Neuronal stem cell (in vitro differentiated cells): Measurements from ENCODE around the gene PTPN3.

ENCODE experiments used
- DNase-seq: peaks from one replicate; pipeline ENCODE4 v3.0.0-alpha.2; 2013; ENCODE audit warnings: low spot score
- H2AFZ ChIP-seq: one replicate; pipeline ENCODE4 v1.6.1; 2013; ENCODE audit warnings: mild to moderate bottlenecking, low read length, inconsistent platforms
- H2AK5ac ChIP-seq: 2 replicates; pipeline ENCODE4 v1.6.1; 2013; ENCODE audit warnings: low read depth, mild to moderate bottlenecking, inconsistent platforms, low read length, moderate library complexity, mixed read lengths
- H2BK120ac ChIP-seq: 2 replicates; pipeline ENCODE4 v1.6.1; 2013; ENCODE audit warnings: low read depth, mild to moderate bottlenecking, inconsistent platforms, low read length, moderate library complexity, mixed read lengths
- H2BK12ac ChIP-seq: one replicate; pipeline ENCODE4 v1.6.1; 2013; ENCODE audit warnings: low read length, inconsistent platforms
- H2BK15ac ChIP-seq: 2 replicates; pipeline ENCODE4 v1.6.1; 2013; ENCODE audit warnings: mild to moderate bottlenecking, low read length, inconsistent platforms, mixed read lengths
- H2BK5ac ChIP-seq: one replicate; pipeline ENCODE4 v1.6.1; 2013; ENCODE audit warnings: inconsistent platforms, mild to moderate bottlenecking, low read length, moderate library complexity
- H3K14ac ChIP-seq: one replicate; pipeline ENCODE4 v1.6.1; 2013; ENCODE audit warnings: low read length, inconsistent platforms
- H3K18ac ChIP-seq: 2 replicates; pipeline ENCODE4 v1.6.1; 2013; ENCODE audit warnings: low read length, inconsistent platforms
- H3K23ac ChIP-seq: 2 replicates; pipeline ENCODE4 v1.6.1; 2013; ENCODE audit warnings: low read depth, mild to moderate bottlenecking, mixed read lengths, low read length, inconsistent platforms; ENCODE audit not compliant: poor library complexity
- H3K27ac ChIP-seq: replicated peaks from 3 replicates; pipeline ENCODE4 v1.5.1; 2013; ENCODE audit warnings: low read length, inconsistent platforms
- H3K27me3 ChIP-seq, 3 experiments: 2 replicates each; pipeline ENCODE4 v1.6.1; 2013; ENCODE audit warnings: low read length in 3 of 3, mild to moderate bottlenecking in 2 of 3, inconsistent platforms in 1 of 3, low read depth in 1 of 3, mixed read lengths in 1 of 3, moderate library complexity in 1 of 3; ENCODE audit not compliant: control insufficient read depth in 3 of 3, insufficient read depth in 3 of 3
- H3K36me3 ChIP-seq, 2 donors: replicated peaks in 1 of 2; 2 replicates each; pipeline ENCODE4 v1.6.1; 2013; ENCODE audit warnings: low read length in 2 of 2; ENCODE audit not compliant: control insufficient read depth in 2 of 2, insufficient read depth in 2 of 2
- H3K4ac ChIP-seq: 2 replicates; pipeline ENCODE4 v1.6.1; 2013; ENCODE audit warnings: inconsistent platforms, mild to moderate bottlenecking, low read length, moderate library complexity
- H3K4me1 ChIP-seq, 2 donors: 1 replicate in 1 of 2; 2 replicates in 1 of 2; pipeline ENCODE4 v1.6.1; 2013; ENCODE audit warnings: low read length in 2 of 2, low read depth in 1 of 2; ENCODE audit not compliant: control insufficient read depth in 2 of 2, insufficient read depth in 1 of 2
- H3K4me2 ChIP-seq: one replicate; pipeline ENCODE4 v1.6.1; 2013; ENCODE audit warnings: mild to moderate bottlenecking, low read length, inconsistent platforms; ENCODE audit not compliant: insufficient read depth, poor library complexity, severe bottlenecking
- H3K4me3 ChIP-seq, 2 donors: 2 replicates each; pipeline ENCODE4 v1.5.1; 2013; ENCODE audit warnings: low read length in 2 of 2, mild to moderate bottlenecking in 2 of 2, inconsistent platforms in 1 of 2, moderate library complexity in 1 of 2
- H3K79me1 ChIP-seq: one replicate; pipeline ENCODE4 v1.6.1; 2013; ENCODE audit warnings: low read depth, mild to moderate bottlenecking, inconsistent platforms, low read length, moderate library complexity
- H3K9ac ChIP-seq: one replicate; pipeline ENCODE4 v1.6.1; 2013; ENCODE audit warnings: mild to moderate bottlenecking, low read depth, low read length, inconsistent platforms; ENCODE audit not compliant: poor library complexity
- H3K9me3 ChIP-seq, 2 donors: replicated peaks in 1 of 2; 2 replicates each; pipeline versions ENCODE3 to v1.6.1; 2013; ENCODE audit warnings: low read length in 2 of 2, mild to moderate bottlenecking in 2 of 2, inconsistent platforms in 1 of 2, low read depth in 1 of 2, mixed read lengths in 1 of 2, moderate library complexity in 1 of 2; ENCODE audit not compliant: control insufficient read depth in 2 of 2, insufficient read depth in 1 of 2
- H4K8ac ChIP-seq: one replicate; pipeline ENCODE4 v1.6.1; 2013; ENCODE audit warnings: low read depth, mild to moderate bottlenecking, inconsistent platforms, low read length, moderate library complexity
- H4K91ac ChIP-seq: one replicate; pipeline ENCODE4 v1.6.1; 2013; ENCODE audit warnings: low read length, low read depth, mild to moderate bottlenecking, inconsistent platforms; ENCODE audit not compliant: poor library complexity
- WGBS, 2 donors: extraction: QIAGEN DNeasy Blood & Tissue Kit; methylation state at CpG; one replicate each; pipeline ENCODE4 v1.1.7; 2013; ENCODE audit warnings: missing lambda C conversion rate in 2 of 2, mixed read lengths in 1 of 2; ENCODE audit not compliant: insufficient read length in 2 of 2, insufficient replicate concordance in 1 of 2; ENCODE audit errors: extremely low coverage in 2 of 2; 5-methylcytosine and 5-hydroxymethylcytosine counted together

PTPN3 gene

GRCh38 chr9:109538346-109538745 lies 40.2 kb upstream of the PTPN3 start:
- H2AK5ac ChIP-seq, result no peak overlapping the region
- H3K14ac ChIP-seq, result no peak overlapping the region
- no peaks in the 10 kb centered on the region for H3K4me1 ChIP-seq
- peaks cover 0 to 3% of the 10 kb centered on the region in 2 donors for H3K9me3 ChIP-seq
- no peak overlapping the region for H2BK12ac ChIP-seq
- no peak overlapping the region for H2BK15ac ChIP-seq
- no peak overlapping the region for H2BK5ac ChIP-seq
- no peak overlapping the region for H3K27ac ChIP-seq
- H2BK120ac ChIP-seq, result no peak overlapping the region
- no peak overlapping the region for H3K9ac ChIP-seq
- no peak overlapping the region for H3K18ac ChIP-seq
- H3K4me3 ChIP-seq, result no peak overlapping the region
- no peak overlapping the region for H3K4ac ChIP-seq
- no peaks in the 10 kb centered on the region for H3K79me1 ChIP-seq
- H3K27me3 ChIP-seq, result peaks cover 0 to 5% (median 0%) of the 10 kb centered on the region in 3 experiments
- H2AFZ ChIP-seq, result no peak overlapping the region
- H4K8ac ChIP-seq, result no peak overlapping the region
- no peak overlapping the region for H3K23ac ChIP-seq
- no peak overlapping the region for H4K91ac ChIP-seq
- WGBS, 2 donors, result no CpG with 5 or more reads among the region's 5 CpGs
- H3K36me3 ChIP-seq, result no peaks in the 10 kb centered on the region
- no peak overlapping the region for H3K4me2 ChIP-seq
- no peak for DNase-seq

DNA sequence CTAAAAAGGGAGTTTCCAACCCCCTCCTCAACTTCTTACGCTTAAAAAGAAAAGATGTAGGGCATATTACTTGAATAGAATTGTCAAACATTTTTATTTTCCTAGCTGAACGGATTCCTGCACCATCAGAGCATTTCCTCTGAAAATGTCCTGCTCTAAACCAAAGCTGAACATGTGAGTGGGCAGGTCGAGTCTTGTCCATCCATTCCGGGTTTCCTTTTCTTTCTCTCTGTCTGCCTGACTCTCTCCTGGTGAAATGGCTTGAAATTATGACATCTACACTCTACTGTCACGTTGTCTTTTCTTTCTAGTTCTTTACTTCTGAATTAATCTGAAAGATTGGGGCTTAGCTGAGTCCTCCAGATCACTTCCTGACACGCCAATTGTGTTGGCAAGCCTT lies 39.2 kb upstream of the PTPN3 start:
- no peak overlapping the region for H2BK5ac ChIP-seq
- no peak overlapping the region for H3K4me2 ChIP-seq
- H3K36me3 ChIP-seq, result no peaks in the 10 kb centered on the region
- H2BK15ac ChIP-seq, result no peak overlapping the region
- H4K91ac ChIP-seq, result no peak overlapping the region
- H3K79me1 ChIP-seq, result no peaks in the 10 kb centered on the region
- H3K4me3 ChIP-seq, result no peak overlapping the region
- H3K14ac ChIP-seq, result no peak overlapping the region
- H3K4ac ChIP-seq, result no peak overlapping the region
- H2BK12ac ChIP-seq, result no peak overlapping the region
- H2AK5ac ChIP-seq, result no peak overlapping the region
- no peaks in the 10 kb centered on the region for H3K4me1 ChIP-seq
- H2AFZ ChIP-seq, result no peak overlapping the region
- H3K9ac ChIP-seq, result no peak overlapping the region
- no peak overlapping the region for H3K27ac ChIP-seq
- WGBS, 2 donors, result no CpG with 5 or more reads among the region's 6 CpGs
- no peak overlapping the region for H3K23ac ChIP-seq
- H3K27me3 ChIP-seq, result peaks cover 0 to 5% (median 0%) of the 10 kb centered on the region in 3 experiments
- no peak overlapping the region for H3K18ac ChIP-seq
- no peak overlapping the region for H4K8ac ChIP-seq
- peaks cover 0 to 3% of the 10 kb centered on the region in 2 donors for H3K9me3 ChIP-seq
- no peak for DNase-seq
- H2BK120ac ChIP-seq, result no peak overlapping the region

DNA sequence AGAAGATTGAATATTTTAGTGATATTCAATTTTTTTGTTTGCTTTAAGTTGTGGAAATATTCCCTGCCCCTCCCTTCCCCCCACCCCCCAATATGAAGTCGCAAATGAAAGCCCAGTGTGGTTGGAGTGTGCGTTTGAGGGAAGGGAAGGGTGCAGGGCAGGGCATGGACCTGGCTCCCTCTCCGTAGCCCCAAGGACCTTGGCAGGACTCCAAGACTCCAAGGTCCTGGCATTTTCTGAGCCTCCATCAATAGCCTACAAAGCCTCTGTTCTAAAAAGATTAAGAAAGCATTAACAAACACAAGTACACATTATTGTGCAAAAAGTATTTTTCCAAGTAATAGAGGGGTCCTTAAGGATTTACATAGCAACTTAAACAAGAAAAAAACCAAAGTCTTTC lies 38.8 kb upstream of the PTPN3 start:
- no peak overlapping the region for H3K4ac ChIP-seq
- no peak for DNase-seq
- H4K8ac ChIP-seq, result no peak overlapping the region
- peaks cover 0 to 3% of the 10 kb centered on the region in 2 donors for H3K9me3 ChIP-seq
- WGBS, 2 donors, result no CpG with 5 or more reads among the region's 3 CpGs
- H2BK5ac ChIP-seq, result no peak overlapping the region
- no peak overlapping the region for H3K18ac ChIP-seq
- no peak overlapping the region for H3K4me3 ChIP-seq
- no peak overlapping the region for H2BK12ac ChIP-seq
- no peak overlapping the region for H3K23ac ChIP-seq
- H3K27ac ChIP-seq, result no peak overlapping the region
- no peak overlapping the region for H2AFZ ChIP-seq
- no peak overlapping the region for H4K91ac ChIP-seq
- H3K4me2 ChIP-seq, result no peak overlapping the region
- H3K14ac ChIP-seq, result no peak overlapping the region
- H3K36me3 ChIP-seq, result no peaks in the 10 kb centered on the region
- H3K9ac ChIP-seq, result no peak overlapping the region
- no peak overlapping the region for H2AK5ac ChIP-seq
- H3K79me1 ChIP-seq, result no peaks in the 10 kb centered on the region
- no peaks in the 10 kb centered on the region for H3K4me1 ChIP-seq
- no peak overlapping the region for H2BK15ac ChIP-seq
- H3K27me3 ChIP-seq, result peaks cover 0 to 5% (median 0%) of the 10 kb centered on the region in 3 experiments
- no peak overlapping the region for H2BK120ac ChIP-seq

- Histone ChIP-seq H2AFZ (no peak overlapping the region), H3K27ac (no peak overlapping the region), H3K36me3 (no peaks in the 10 kb centered on the region), H3K4me2 (no peak overlapping the region), H3K18ac (no peak overlapping the region), H4K8ac (no peak overlapping the region), H3K23ac (no peak overlapping the region), H4K91ac (no peak overlapping the region), H3K4ac (no peak overlapping the region), H3K9me3 (peaks cover 0 to 3% of the 10 kb centered on the region in 2 donors), H2BK12ac (no peak overlapping the region), H3K79me1 (no peaks in the 10 kb centered on the region), H3K14ac (no peak overlapping the region), H3K27me3 (peaks cover 0 to 5% (median 0%) of the 10 kb centered on the region in 3 experiments), H3K9ac (no peak overlapping the region), H2AK5ac (no peak overlapping the region), H3K4me1 (no peaks in the 10 kb centered on the region), H2BK15ac (no peak overlapping the region), H3K4me3 (no peak overlapping the region), H2BK120ac (no peak overlapping the region), H2BK5ac (no peak overlapping the region)
- no CpG with 5 or more reads among the region's 6 CpGs for WGBS, 2 donors
- no peak for DNase-seq
These were observed 37.3 kb upstream of the PTPN3 start for GRCh38 chr9:109535365-109535764.
